Panc1 (cell line): ENCODE results near the gene PRRT1.

Experiments used
- POLR2AphosphoS5 ChIP-seq: IDR thresholded peaks from 2 replicates; pipeline ENCODE4 v1.6.1; 2012; ENCODE audit warnings: mild to moderate bottlenecking, low read depth, low read length, moderate library complexity
- REST ChIP-seq, 2 experiments: IDR thresholded peaks; 2 replicates each; pipeline ENCODE4 v1.6.1; 2011 to 2012; ENCODE audit warnings: low read depth in 2 of 2, control low read depth in 1 of 2, low read length in 1 of 2, mild to moderate bottlenecking in 1 of 2, moderate library complexity in 1 of 2; ENCODE audit not compliant: insufficient read depth in 1 of 2
- TCF7L2 ChIP-seq: IDR thresholded peaks from 2 replicates; pipeline ENCODE4 v1.6.1; 2011; ENCODE audit warnings: mild to moderate bottlenecking, low read depth, low read length, inconsistent platforms
- TF ChIP-seq, protein P1 (sequence below): fragments of 450-650 bp; IDR thresholded peaks from 2 replicates; pipeline ENCODE4 v1.5.1; 2017; ENCODE audit warnings: mild to moderate bottlenecking

GRCh38 chr6:32112431-32112980 lies 39.2 kb downstream of the PRRT1 start:
- no peak for TF ChIP-seq POLR2AphosphoS5
- TF ChIP-seq, protein P1, sequence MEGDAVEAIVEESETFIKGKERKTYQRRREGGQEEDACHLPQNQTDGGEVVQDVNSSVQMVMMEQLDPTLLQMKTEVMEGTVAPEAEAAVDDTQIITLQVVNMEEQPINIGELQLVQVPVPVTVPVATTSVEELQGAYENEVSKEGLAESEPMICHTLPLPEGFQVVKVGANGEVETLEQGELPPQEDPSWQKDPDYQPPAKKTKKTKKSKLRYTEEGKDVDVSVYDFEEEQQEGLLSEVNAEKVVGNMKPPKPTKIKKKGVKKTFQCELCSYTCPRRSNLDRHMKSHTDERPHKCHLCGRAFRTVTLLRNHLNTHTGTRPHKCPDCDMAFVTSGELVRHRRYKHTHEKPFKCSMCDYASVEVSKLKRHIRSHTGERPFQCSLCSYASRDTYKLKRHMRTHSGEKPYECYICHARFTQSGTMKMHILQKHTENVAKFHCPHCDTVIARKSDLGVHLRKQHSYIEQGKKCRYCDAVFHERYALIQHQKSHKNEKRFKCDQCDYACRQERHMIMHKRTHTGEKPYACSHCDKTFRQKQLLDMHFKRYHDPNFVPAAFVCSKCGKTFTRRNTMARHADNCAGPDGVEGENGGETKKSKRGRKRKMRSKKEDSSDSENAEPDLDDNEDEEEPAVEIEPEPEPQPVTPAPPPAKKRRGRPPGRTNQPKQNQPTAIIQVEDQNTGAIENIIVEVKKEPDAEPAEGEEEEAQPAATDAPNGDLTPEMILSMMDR, result no peak
- TF ChIP-seq REST (IDR thresholded peaks at IDR 0.05; ENCODE audit: insufficient read depth in 1 of 2, low read depth in 2 of 2, low read length in 1 of 2), result no peak
- no peak for TF ChIP-seq TCF7L2
